OCI-M2 (cell line): ENCODE data around the gene NEU3.
A peak's percentile ranks its signal among the peaks of the same experiment; 100 is the strongest.

Experiments
- DNase-seq: peaks from one replicate; lab custom pipeline; 2025; ENCODE audit not compliant: unreplicated experiment; lab: John Stamatoyannopoulos, UW

NEU3 gene

DNA sequence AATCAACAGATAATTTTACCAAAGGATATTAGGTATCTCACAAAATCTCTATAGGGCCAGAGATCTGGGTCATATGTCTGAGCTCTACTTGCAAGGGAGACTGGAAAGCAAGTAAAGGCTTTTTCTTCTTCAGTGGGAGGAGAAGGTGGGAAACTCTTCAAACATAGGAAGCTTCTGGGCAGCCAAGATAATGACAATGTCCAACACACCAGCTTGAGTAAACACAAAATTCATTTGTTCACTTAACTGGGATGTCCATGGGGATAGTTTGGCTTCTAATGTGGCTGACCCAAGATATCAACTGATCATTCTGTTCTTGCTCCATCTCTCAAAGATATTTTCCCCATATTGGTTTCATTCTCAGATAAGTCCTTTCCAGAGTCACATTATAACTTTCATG lies 70.6 kb downstream of the NEU3 start:
- peak; percentile 7 for DNase-seq

- no peak for DNase-seq
Measured at GRCh38 chr11:75063741-75064314, 75.1 kb downstream of the NEU3 start.

GRCh38 chr11:75066061-75066460 lies 77.3 kb downstream of the NEU3 start:
- no peak for DNase-seq
